IPS DF 6.9 (cell line): ENCODE data around the gene SETD1A.

Experiments
- DNase-seq: peaks from one replicate; pipeline ENCODE4 v3.0.0-alpha.2; 2013; ENCODE audit warnings: low read depth, low spot score
- H3K27ac ChIP-seq: one replicate; pipeline ENCODE4 v1.5.1; 2013; ENCODE audit warnings: low read length, control low read depth
- H3K27me3 ChIP-seq: 2 replicates; pipeline ENCODE4 v1.6.1; 2013; ENCODE audit warnings: mild to moderate bottlenecking, low read length; ENCODE audit not compliant: control insufficient read depth, insufficient read depth
- H3K36me3 ChIP-seq: 2 replicates; pipeline ENCODE4 v1.6.1; 2013; ENCODE audit warnings: low read length; ENCODE audit not compliant: control insufficient read depth, insufficient read depth
- H3K4me1 ChIP-seq: 2 replicates; pipeline ENCODE4 v1.6.1; 2013; ENCODE audit warnings: low read length; ENCODE audit not compliant: control insufficient read depth, insufficient read depth
- H3K4me3 ChIP-seq: 2 replicates; pipeline ENCODE4 v1.5.1; 2013; ENCODE audit warnings: mild to moderate bottlenecking, low read length
- H3K9me3 ChIP-seq: 2 replicates; pipeline ENCODE4 v1.6.1; 2013; ENCODE audit warnings: low read length, inconsistent platforms; ENCODE audit not compliant: control insufficient read depth, insufficient read depth
- WGBS: extraction: QIAGEN DNeasy Blood & Tissue Kit; methylation state at CpG from one replicate; pipeline ENCODE4 v1.1.7; 2013; ENCODE audit warnings: mixed read lengths, missing lambda C conversion rate; ENCODE audit not compliant: insufficient read length, insufficient coverage; 5-methylcytosine and 5-hydroxymethylcytosine counted together

Gene SETD1A

DNA sequence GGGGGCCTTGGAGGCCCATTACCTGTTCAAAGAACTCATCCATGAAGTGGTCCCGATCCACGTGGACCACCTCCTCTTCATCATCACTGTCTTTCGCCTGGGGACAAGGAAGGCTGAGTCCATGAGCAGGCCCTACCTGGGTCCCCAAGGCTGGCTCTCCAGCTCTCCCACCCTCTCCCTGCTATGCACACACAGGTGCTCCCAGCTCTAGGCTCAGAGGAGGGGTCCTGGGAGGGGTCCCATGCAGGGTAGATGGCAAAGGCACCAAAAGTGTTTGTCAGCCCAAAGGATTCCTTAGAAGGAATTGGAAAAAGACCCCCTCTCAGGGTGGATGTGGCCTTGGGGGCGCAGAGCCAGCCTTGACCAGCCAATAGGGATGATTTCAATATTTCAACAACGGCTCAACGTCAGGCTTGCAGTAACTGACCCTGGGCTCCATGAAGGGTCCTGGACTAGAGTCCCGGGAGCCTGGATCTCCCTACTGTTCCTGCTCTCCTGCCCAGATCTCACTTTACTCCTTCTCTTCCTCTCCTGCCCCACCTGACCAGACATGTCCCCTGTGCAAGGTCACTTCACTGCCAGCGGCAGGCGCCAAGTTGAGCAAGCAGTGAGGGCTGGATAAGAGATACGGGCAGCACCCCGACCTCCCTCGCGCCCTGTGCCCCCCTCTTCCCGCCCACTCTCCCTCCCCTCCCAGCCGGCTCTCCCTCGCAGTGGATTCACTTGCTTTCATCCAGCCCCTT is 44.1 kb downstream of the SETD1A start:
- H3K27me3 ChIP-seq: no peaks in the 10 kb centered on the region
- H3K9me3 ChIP-seq: no peaks in the 10 kb centered on the region
- no CpG with 5 or more reads among the region's 16 CpGs for WGBS
- no peak overlapping the region for H3K4me3 ChIP-seq
- H3K27ac ChIP-seq: no peak overlapping the region
- no peaks in the 10 kb centered on the region for H3K36me3 ChIP-seq
- peaks cover 3% of the 10 kb centered on the region; the same call in 1 of the 2 replicates for H3K4me1 ChIP-seq
- no peak for DNase-seq

DNA sequence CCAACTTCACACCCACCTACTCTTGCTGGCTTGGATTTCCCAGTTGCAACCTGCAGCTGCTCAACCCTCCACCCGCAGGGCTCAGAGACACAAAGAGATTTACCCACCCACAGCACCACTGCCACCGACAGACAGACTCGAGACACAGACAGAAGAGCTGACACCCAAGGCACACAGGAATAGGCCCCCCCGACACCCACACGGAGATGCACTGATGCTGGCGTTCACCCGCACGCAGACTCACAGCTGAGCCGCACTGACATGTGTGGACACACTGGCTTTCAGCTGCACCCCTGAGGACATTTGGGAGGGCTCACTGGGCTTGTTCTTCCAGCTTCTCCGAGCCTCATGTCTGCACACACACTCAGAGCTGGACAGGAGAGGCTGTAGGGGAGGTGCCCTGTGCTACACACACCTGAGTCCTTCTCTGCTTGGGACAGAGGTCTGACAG is 44.7 kb downstream of the SETD1A start:
- no peak for DNase-seq
- Histone ChIP-seq H3K27ac (no peak overlapping the region), H3K4me1 (peaks cover 3% of the 10 kb centered on the region; the same call in 1 of the 2 replicates), H3K36me3 (no peaks in the 10 kb centered on the region), H3K9me3 (no peaks in the 10 kb centered on the region), H3K4me3 (no peak overlapping the region), H3K27me3 (no peaks in the 10 kb centered on the region)
- no CpG with 5 or more reads among the region's 10 CpGs for WGBS

DNA sequence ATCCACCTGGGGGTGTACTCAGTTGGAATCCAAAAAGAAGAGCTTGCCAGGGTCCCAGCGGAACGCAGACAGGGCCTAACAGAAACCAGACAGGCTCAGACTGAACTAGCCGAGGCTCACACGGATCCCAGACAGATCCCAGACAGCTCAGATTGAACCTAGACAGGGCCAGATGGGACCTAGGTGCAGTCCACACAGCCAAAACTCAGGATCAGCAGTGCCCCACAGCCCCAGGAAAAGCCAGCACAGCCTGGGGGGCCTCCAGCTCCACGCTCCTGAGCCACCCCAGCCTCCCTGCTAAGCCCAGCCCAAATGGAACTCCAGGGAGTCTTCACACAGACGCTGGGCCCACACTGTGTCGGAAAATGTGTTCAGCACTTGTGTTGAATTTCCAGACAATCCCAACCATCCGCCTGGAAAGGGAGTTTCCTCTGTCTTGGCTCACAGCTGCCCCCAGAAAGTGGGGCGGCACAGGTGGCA is 45.3 kb downstream of the SETD1A start:
- no CpG with 5 or more reads among the region's 9 CpGs for WGBS
- peaks cover under 1% of the 10 kb centered on the region; the same call in 1 of the 2 replicates for H3K4me1 ChIP-seq
- H3K27ac ChIP-seq: no peak overlapping the region
- no peak for DNase-seq
- H3K27me3 ChIP-seq: no peaks in the 10 kb centered on the region
- H3K9me3 ChIP-seq: no peaks in the 10 kb centered on the region
- H3K36me3 ChIP-seq: no peaks in the 10 kb centered on the region
- H3K4me3 ChIP-seq: no peak overlapping the region

DNA sequence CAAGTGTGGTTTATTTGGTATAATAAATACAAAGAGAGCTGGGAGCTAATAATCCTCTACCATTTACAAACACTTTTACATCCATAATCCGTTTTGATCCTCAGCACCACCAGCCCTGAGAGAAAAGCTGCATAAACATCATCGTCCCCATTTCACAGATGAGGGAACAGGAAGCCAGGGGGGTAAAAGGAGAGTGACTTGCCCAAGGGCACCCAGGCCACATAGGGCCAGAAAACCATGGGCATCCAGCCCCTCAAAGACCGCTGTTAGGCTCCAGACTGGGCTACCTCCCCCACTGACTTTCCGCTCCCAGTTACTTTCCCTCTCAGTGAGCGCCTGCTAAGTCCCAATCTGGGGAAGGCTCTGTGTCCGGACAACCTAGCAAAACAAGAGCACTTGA is 46.2 kb downstream of the SETD1A start:
- no CpG with 5 or more reads among the region's 6 CpGs for WGBS
- no peaks in the 10 kb centered on the region for H3K9me3 ChIP-seq
- H3K4me3 ChIP-seq: no peak overlapping the region
- no peaks in the 10 kb centered on the region for H3K27me3 ChIP-seq
- no peaks in the 10 kb centered on the region for H3K4me1 ChIP-seq
- no peak for DNase-seq
- H3K27ac ChIP-seq: no peak overlapping the region
- H3K36me3 ChIP-seq: no peaks in the 10 kb centered on the region

DNA sequence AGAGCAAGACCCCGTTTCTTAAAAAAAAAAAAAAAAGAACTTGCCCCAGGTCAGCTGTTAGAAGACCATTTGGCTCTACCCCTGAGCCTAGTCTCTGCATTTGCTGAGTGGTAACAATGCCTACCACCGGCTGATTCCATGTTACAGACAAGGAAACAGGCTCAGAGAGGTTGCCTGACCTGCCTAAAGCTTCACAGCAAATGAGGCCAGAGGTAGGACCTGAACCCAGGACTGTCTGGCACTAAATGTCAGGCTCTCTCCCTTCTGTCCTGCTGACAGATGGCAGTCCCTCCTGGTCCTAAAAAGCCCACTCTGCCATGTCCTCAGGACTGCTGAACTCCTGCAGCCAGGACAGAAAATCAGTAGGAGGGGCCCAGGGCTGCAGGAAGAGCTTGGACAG is 47.1 kb downstream of the SETD1A start:
- WGBS: no CpG with 5 or more reads among the region's 2 CpGs
- H3K4me3 ChIP-seq: no peak overlapping the region

DNA sequence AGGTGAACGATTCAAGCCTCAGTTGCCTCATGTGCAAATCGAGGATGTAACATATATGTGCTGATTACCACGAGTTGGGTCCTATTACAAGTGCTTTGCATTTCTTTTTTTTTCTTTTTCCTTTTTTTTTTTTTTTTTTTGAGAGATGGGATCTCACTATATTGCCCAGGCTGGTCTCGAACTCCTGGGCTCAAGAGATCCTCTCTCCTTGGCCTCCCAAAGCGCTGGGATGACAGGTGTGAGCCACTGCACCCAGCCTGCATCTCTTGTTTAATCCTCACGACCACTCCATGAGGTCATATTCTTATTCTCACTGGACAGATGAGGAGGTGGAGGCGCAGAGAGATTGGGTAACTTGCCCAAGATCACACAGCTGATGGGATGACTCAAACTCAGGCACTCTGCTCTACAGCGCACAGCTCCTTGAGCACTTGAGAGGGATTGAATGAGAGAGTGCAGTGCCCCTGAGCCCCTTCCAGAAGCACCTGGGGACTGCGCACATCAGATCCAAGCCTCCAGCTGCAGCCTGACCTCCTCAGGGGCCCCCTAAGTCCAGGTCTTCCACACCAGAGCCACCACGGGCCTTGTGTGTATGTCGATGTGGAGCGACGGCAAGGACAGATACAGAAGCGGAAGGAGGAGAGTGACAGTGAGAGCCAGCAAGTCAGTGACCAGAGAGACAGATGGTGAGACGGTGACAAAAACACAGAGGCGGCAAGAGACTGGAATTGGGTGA is 48.0 kb downstream of the SETD1A start:
- no peaks in the 10 kb centered on the region for H3K9me3 ChIP-seq
- H3K27me3 ChIP-seq: no peaks in the 10 kb centered on the region
- no CpG with 5 or more reads among the region's 16 CpGs for WGBS
- H3K36me3 ChIP-seq: no peaks in the 10 kb centered on the region
- no peaks in the 10 kb centered on the region for H3K4me1 ChIP-seq
- H3K4me3 ChIP-seq: no peak overlapping the region
- H3K27ac ChIP-seq: no peak overlapping the region
- no peak for DNase-seq

More for the DNA sequence above, 47.1 kb downstream of the SETD1A start:
- Histone ChIP-seq H3K4me1 (no peaks in the 10 kb centered on the region), H3K27me3 (no peaks in the 10 kb centered on the region), H3K9me3 (no peaks in the 10 kb centered on the region), H3K36me3 (no peaks in the 10 kb centered on the region), H3K27ac (no peak overlapping the region)
- no peak for DNase-seq

DNA sequence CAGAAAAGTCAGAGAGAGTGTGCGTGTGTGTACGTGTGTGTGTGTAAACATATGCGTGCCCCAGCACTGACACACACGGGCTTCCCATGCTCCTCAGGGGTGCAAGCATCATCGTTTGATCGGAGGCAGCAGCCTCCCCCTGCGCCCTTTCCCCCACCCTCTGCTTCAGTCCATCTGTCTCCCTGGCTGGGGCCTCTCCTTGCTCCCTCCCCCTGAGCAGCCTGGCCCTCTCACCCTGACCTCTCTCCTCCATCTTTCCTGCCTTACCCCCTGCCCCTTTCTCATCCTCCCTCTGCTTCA is 48.5 kb downstream of the SETD1A start:
- Histone ChIP-seq H3K9me3 (no peaks in the 10 kb centered on the region), H3K4me3 (no peak overlapping the region), H3K27ac (no peak overlapping the region), H3K4me1 (no peaks in the 10 kb centered on the region), H3K27me3 (no peaks in the 10 kb centered on the region), H3K36me3 (no peaks in the 10 kb centered on the region)
- DNase-seq: no peak
- WGBS: no CpG with 5 or more reads among the region's 7 CpGs

DNA sequence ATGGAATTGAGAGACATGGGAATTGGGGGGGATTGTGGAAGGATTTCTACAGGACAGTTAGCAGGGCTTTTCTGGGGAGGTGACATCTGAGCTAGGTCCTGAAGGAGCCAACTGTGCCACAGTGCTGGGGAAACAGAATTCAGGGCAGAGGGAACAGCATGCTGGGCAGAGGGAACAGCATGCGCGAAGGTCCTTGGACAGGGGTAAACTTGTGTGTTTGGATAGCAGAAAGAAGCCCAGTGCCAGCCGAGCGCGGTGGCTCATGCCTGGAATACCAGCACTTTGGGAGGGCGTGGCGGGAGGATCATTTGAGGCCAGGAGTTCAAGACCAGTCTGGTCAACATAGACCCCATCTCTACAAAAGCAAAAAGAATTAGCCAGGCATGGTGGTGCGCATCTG is 49.0 kb downstream of the SETD1A start:
- H3K4me1 ChIP-seq: no peaks in the 10 kb centered on the region
- H3K4me3 ChIP-seq: no peak overlapping the region
- H3K27me3 ChIP-seq: no peaks in the 10 kb centered on the region
- WGBS: no CpG with 5 or more reads among the region's 8 CpGs
- H3K36me3 ChIP-seq: no peaks in the 10 kb centered on the region
- no peak overlapping the region for H3K27ac ChIP-seq
- H3K9me3 ChIP-seq: no peaks in the 10 kb centered on the region
- DNase-seq: no peak

DNA sequence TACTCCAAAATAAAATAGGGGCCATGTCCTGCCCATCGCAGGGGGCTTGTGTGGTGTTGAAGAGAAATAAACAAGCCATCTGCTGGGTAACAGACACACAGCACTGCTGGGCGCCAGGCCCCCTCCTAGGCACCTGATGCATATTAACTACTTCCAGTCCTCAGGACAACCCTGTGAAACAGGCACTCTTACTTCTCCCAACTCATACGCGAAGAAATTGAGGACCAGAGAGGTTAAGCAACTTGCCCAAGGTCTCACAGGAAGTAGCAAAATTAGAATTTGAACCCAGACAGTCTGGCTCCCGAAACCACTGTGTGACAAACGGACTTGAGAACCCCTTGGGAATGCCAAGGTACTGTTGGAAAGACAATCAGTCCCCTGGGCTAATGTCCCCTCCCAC is 50.1 kb downstream of the SETD1A start:
- H3K27me3 ChIP-seq: no peaks in the 10 kb centered on the region
- no peaks in the 10 kb centered on the region for H3K36me3 ChIP-seq
- no CpG with 5 or more reads among the region's 6 CpGs for WGBS

DNA sequence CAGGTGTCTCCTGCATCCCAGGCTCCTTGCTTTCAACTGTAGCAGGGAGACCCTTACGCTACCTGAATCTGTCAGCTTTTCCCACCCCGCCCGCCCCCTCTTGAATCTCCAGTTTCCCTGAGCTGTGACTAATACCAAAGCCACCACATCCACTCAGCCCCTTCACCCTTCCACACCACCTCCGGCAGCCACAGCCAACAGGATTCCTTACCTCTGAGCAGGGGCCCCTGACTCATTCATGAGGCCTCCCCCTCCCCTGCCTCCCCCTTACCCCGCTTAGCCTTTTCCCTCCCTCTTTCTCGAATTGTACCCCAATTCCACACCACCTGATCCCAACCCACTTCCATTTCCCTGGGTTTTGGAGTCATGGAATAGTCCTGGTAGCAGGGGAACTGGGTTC is 50.6 kb downstream of the SETD1A start:
- Histone ChIP-seq H3K4me3 (no peak overlapping the region), H3K27me3 (no peaks in the 10 kb centered on the region), H3K9me3 (no peaks in the 10 kb centered on the region), H3K27ac (no peak overlapping the region), H3K4me1 (no peaks in the 10 kb centered on the region), H3K36me3 (no peaks in the 10 kb centered on the region)
- WGBS: no CpG with 5 or more reads among the region's 6 CpGs
- no peak for DNase-seq

More for the DNA sequence above, 50.1 kb downstream of the SETD1A start:
- Histone ChIP-seq H3K4me1 (no peaks in the 10 kb centered on the region), H3K9me3 (no peaks in the 10 kb centered on the region), H3K4me3 (no peak overlapping the region), H3K27ac (no peak overlapping the region)
- no peak for DNase-seq
